ENCODE results near the gene GUF1.
"Not testable (repeated sequence)": the region's sequence is repeated elsewhere in the genome, so short reads cannot be mapped to it uniquely, and the experiment has no call there.

GUF1 gene

GRCh38 chr4:44704673-44705072, 26.5 kb downstream of the GUF1 start:
- Histone ChIP-seq H3K27me3 (ENCODE audit: insufficient read depth, low read length) (no peaks in the 10 kb centered on the region), H3K27ac (ENCODE audit: low read depth, low read length) (no peak overlapping the region), H3K4me1 (ENCODE audit: insufficient read depth, low read length) (no peaks in the 10 kb centered on the region), H3K4me3 (ENCODE audit: low read length) (no peak overlapping the region), H3K9ac (ENCODE audit: low read depth, low read length) (no peak overlapping the region), H3K9me3 (ENCODE audit: insufficient read depth, low read depth, low read length) (no peaks in the 10 kb centered on the region), H3K36me3 (ENCODE audit: insufficient read depth, low read length) (peaks cover 70% of the 10 kb centered on the region)
- 83% methylated on average over 1 of the region's 4 CpGs for WGBS

GRCh38 chr4:44713125-44713524, 34.9 kb downstream of the GUF1 start:
- Histone ChIP-seq H3K9me3 (ENCODE audit: insufficient read depth, low read depth, low read length) (no peaks in the 10 kb centered on the region), H3K9ac (ENCODE audit: low read depth, low read length) (no peak overlapping the region), H3K27ac (ENCODE audit: low read depth, low read length) (no peak overlapping the region), H3K4me1 (ENCODE audit: insufficient read depth, low read length) (no peaks in the 10 kb centered on the region), H3K27me3 (ENCODE audit: insufficient read depth, low read length) (no peaks in the 10 kb centered on the region), H3K4me3 (ENCODE audit: low read length) (no peak overlapping the region), H3K36me3 (ENCODE audit: insufficient read depth, low read length) (peaks cover under 1% of the 10 kb centered on the region; the same call in 1 of the 2 replicates)
- WGBS = 93% methylated on average over 1 of the region's 1 CpG

GRCh38 chr4:44716597-44716996, 38.4 kb downstream of the GUF1 start:
- Histone ChIP-seq H3K36me3 (ENCODE audit: insufficient read depth, low read length) (no peaks in the 10 kb centered on the region), H3K27me3 (ENCODE audit: insufficient read depth, low read length) (no peaks in the 10 kb centered on the region), H3K4me1 (ENCODE audit: insufficient read depth, low read length) (no peaks in the 10 kb centered on the region), H3K9me3 (ENCODE audit: insufficient read depth, low read depth, low read length) (no peaks in the 10 kb centered on the region), H3K27ac (ENCODE audit: low read depth, low read length) (no peak overlapping the region), H3K9ac (ENCODE audit: low read depth, low read length) (no peak overlapping the region), H3K4me3 (ENCODE audit: low read length) (no peak overlapping the region)
- WGBS = 75% methylated on average over 4 of the region's 5 CpGs

- H3K27me3 ChIP-seq (ENCODE audit: insufficient read depth, low read length) = peaks cover 5% of the 10 kb centered on the region
- H3K9ac ChIP-seq (ENCODE audit: low read depth, low read length) = no peak overlapping the region
- no peaks in the 10 kb centered on the region for H3K36me3 ChIP-seq (ENCODE audit: insufficient read depth, low read length)
- no peak overlapping the region for H3K27ac ChIP-seq (ENCODE audit: low read depth, low read length)
- 96% methylated on average over 4 of the region's 4 CpGs for WGBS
- no peaks in the 10 kb centered on the region for H3K9me3 ChIP-seq (ENCODE audit: insufficient read depth, low read depth, low read length)
- no peak overlapping the region for H3K4me3 ChIP-seq (ENCODE audit: low read length)
- 0 out of 2 replicates have a peak, but pooled peaks cover 5% of the 10 kb centered on the region for H3K4me1 ChIP-seq (ENCODE audit: insufficient read depth, low read length)
These were observed 42.2 kb downstream of the GUF1 start for GRCh38 chr4:44720371-44720770.

- Histone ChIP-seq H3K9ac (ENCODE audit: low read depth, low read length) (no peak overlapping the region), H3K27ac (ENCODE audit: low read depth, low read length) (no peak overlapping the region), H3K36me3 (ENCODE audit: insufficient read depth, low read length) (no peaks in the 10 kb centered on the region), H3K9me3 (ENCODE audit: insufficient read depth, low read depth, low read length) (no peaks in the 10 kb centered on the region), H3K4me3 (ENCODE audit: low read length) (no peak overlapping the region), H3K4me1 (ENCODE audit: insufficient read depth, low read length) (0 out of 2 replicates have a peak, but pooled peaks cover 7% of the 10 kb centered on the region), H3K27me3 (ENCODE audit: insufficient read depth, low read length) (peaks cover 15% of the 10 kb centered on the region)
- WGBS = 98% methylated on average over 3 of the region's 3 CpGs
These were observed 43.8 kb downstream of the GUF1 start for GRCh38 chr4:44722001-44722400.

GRCh38 chr4:44725166-44725565, 46.9 kb downstream of the GUF1 start:
- Histone ChIP-seq H3K9ac (ENCODE audit: low read depth, low read length) (peak overlapping the region; percentile 75; the same call in 1 of the 2 replicates), H3K27me3 (ENCODE audit: insufficient read depth, low read length) (peaks cover 24% of the 10 kb centered on the region), H3K4me1 (ENCODE audit: insufficient read depth, low read length) (0 out of 2 replicates have a peak, but pooled peaks cover 7% of the 10 kb centered on the region), H3K36me3 (ENCODE audit: insufficient read depth, low read length) (no peaks in the 10 kb centered on the region), H3K4me3 (ENCODE audit: low read length) (peak overlapping the region; percentile 73), H3K9me3 (ENCODE audit: insufficient read depth, low read depth, low read length) (no peaks in the 10 kb centered on the region), H3K27ac (ENCODE audit: low read depth, low read length) (no peak overlapping the region)
- 62% methylated on average over 6 of the region's 6 CpGs for WGBS

GRCh38 chr4:44725726-44726037, 47.5 kb downstream of the GUF1 start:
- H3K9ac ChIP-seq (ENCODE audit: low read depth, low read length) = peak overlapping the region; percentile 75
- no peaks in the 10 kb centered on the region for H3K36me3 ChIP-seq (ENCODE audit: insufficient read depth, low read length)
- H3K4me3 ChIP-seq (ENCODE audit: low read length) = peak overlapping the region; percentile 73
- WGBS = 2% methylated on average over 9 of the region's 9 CpGs
- H3K27ac ChIP-seq (ENCODE audit: low read depth, low read length) = no peak overlapping the region
- H3K27me3 ChIP-seq (ENCODE audit: insufficient read depth, low read length) = peaks cover 24% of the 10 kb centered on the region
- 0 out of 2 replicates have a peak, but pooled peaks cover 7% of the 10 kb centered on the region for H3K4me1 ChIP-seq (ENCODE audit: insufficient read depth, low read length)
- no peaks in the 10 kb centered on the region for H3K9me3 ChIP-seq (ENCODE audit: insufficient read depth, low read depth, low read length)

- WGBS = 1% methylated on average over 63 of the region's 65 CpGs
- Histone ChIP-seq H3K27ac (ENCODE audit: low read depth, low read length) (0 out of 2 replicates have a peak within 1 kb of the TSS, but pooled peaks have one; percentile 36), H3K4me3 (ENCODE audit: low read length) (peak within 1 kb of the TSS; percentile 73)
These were observed 48.0 kb downstream of the GUF1 start, which contains the start of gene GNPDA2 for GRCh38 chr4:44726038-44726871. GNPDA2 (minus strand) TSS chr4:44726556; CDS start chr4:44722207, 4,349 bp downstream.

GRCh38 chr4:44727471-44727870, 49.3 kb downstream of the GUF1 start:
- WGBS = 78% methylated on average over 5 of the region's 6 CpGs
- no peaks in the 10 kb centered on the region for H3K36me3 ChIP-seq (ENCODE audit: insufficient read depth, low read length)
- H3K9ac ChIP-seq (ENCODE audit: low read depth, low read length) = no peak overlapping the region

More at GRCh38 chr4:44726038-44726871, 48.0 kb downstream of the GUF1 start, which contains the start of gene GNPDA2:
- H3K4me1 ChIP-seq (ENCODE audit: insufficient read depth, low read length) = 0 out of 2 replicates have a peak, but pooled peaks cover 7% of the 10 kb centered on the region
- no peaks in the 10 kb centered on the region for H3K36me3 ChIP-seq (ENCODE audit: insufficient read depth, low read length)
- peaks cover 24% of the 10 kb centered on the region for H3K27me3 ChIP-seq (ENCODE audit: insufficient read depth, low read length)
- H3K9ac ChIP-seq (ENCODE audit: low read depth, low read length) = peak within 1 kb of the TSS; percentile 75
- H3K9me3 ChIP-seq (ENCODE audit: insufficient read depth, low read depth, low read length) = no peaks in the 10 kb centered on the region

GRCh38 chr4:44728694-44729093, 50.5 kb downstream of the GUF1 start:
- H3K4me3 ChIP-seq (ENCODE audit: low read length); H3K27ac ChIP-seq (ENCODE audit: low read depth, low read length); H3K9ac ChIP-seq (ENCODE audit: low read depth, low read length); H3K9me3 ChIP-seq (ENCODE audit: insufficient read depth, low read depth, low read length); H3K36me3 ChIP-seq (ENCODE audit: insufficient read depth, low read length); H3K4me1 ChIP-seq (ENCODE audit: insufficient read depth, low read length): not testable (repeated sequence)
- H3K27me3 ChIP-seq (ENCODE audit: insufficient read depth, low read length) = peaks cover 24% of the 10 kb centered on the region
- WGBS = 98% methylated on average over 8 of the region's 9 CpGs

More at GRCh38 chr4:44727471-44727870, 49.3 kb downstream of the GUF1 start:
- no peak overlapping the region for H3K27ac ChIP-seq (ENCODE audit: low read depth, low read length)
- 0 out of 2 replicates have a peak, but pooled peaks cover 7% of the 10 kb centered on the region for H3K4me1 ChIP-seq (ENCODE audit: insufficient read depth, low read length)
- no peaks in the 10 kb centered on the region for H3K9me3 ChIP-seq (ENCODE audit: insufficient read depth, low read depth, low read length)
- H3K4me3 ChIP-seq (ENCODE audit: low read length) = no peak overlapping the region
- peaks cover 24% of the 10 kb centered on the region for H3K27me3 ChIP-seq (ENCODE audit: insufficient read depth, low read length)

- H3K27ac ChIP-seq (ENCODE audit: low read depth, low read length) = no peak overlapping the region
- WGBS = 94% methylated on average over 2 of the region's 2 CpGs
- no peak overlapping the region for H3K9ac ChIP-seq (ENCODE audit: low read depth, low read length)
- H3K27me3 ChIP-seq (ENCODE audit: insufficient read depth, low read length) = no peaks in the 10 kb centered on the region
- no peaks in the 10 kb centered on the region for H3K4me1 ChIP-seq (ENCODE audit: insufficient read depth, low read length)
- H3K9me3 ChIP-seq (ENCODE audit: insufficient read depth, low read depth, low read length) = no peaks in the 10 kb centered on the region
- no peaks in the 10 kb centered on the region for H3K36me3 ChIP-seq (ENCODE audit: insufficient read depth, low read length)
- H3K4me3 ChIP-seq (ENCODE audit: low read length) = no peak overlapping the region
These were observed 58.7 kb downstream of the GUF1 start for GRCh38 chr4:44736900-44737299.
